ENCODE measurements around the gene RPTOR. TPM values are rescaled to one million over a fixed set of nuclear protein-coding genes. Genes with fewer than 3 reads are reported as not detected.

RPTOR gene
- total RNA-seq, 4 donors from 2014 or later = 23.6 to 37.0 (median 27.8) TPM

DNA sequence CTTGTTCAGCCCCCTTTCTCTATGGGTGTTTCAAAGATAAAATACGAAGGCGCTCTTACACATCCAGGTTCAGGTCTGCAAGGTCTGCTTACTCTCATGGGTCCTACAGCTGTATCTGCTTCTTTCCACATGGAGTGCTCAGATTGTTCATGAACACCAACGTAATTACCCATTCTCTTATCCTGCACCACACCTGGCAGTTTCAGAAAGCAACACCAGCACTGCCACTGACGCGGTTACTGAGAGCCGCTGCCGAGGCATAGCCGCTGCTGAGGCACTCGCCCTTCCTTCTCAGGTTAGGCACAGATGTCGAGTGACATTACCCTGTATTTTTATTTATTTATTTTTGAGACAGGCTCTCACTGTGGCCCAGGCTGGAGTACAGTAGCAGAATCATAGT lies 147.1 kb downstream of the RPTOR start:
- TF ChIP-seq, protein P1, sequence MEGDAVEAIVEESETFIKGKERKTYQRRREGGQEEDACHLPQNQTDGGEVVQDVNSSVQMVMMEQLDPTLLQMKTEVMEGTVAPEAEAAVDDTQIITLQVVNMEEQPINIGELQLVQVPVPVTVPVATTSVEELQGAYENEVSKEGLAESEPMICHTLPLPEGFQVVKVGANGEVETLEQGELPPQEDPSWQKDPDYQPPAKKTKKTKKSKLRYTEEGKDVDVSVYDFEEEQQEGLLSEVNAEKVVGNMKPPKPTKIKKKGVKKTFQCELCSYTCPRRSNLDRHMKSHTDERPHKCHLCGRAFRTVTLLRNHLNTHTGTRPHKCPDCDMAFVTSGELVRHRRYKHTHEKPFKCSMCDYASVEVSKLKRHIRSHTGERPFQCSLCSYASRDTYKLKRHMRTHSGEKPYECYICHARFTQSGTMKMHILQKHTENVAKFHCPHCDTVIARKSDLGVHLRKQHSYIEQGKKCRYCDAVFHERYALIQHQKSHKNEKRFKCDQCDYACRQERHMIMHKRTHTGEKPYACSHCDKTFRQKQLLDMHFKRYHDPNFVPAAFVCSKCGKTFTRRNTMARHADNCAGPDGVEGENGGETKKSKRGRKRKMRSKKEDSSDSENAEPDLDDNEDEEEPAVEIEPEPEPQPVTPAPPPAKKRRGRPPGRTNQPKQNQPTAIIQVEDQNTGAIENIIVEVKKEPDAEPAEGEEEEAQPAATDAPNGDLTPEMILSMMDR (IDR thresholded peaks at IDR 0.05) = no peak
- DNase-seq (ENCODE audit: low spot score) = no peak
- ATAC-seq (ENCODE audit: low FRiP score) = no peak

DNA sequence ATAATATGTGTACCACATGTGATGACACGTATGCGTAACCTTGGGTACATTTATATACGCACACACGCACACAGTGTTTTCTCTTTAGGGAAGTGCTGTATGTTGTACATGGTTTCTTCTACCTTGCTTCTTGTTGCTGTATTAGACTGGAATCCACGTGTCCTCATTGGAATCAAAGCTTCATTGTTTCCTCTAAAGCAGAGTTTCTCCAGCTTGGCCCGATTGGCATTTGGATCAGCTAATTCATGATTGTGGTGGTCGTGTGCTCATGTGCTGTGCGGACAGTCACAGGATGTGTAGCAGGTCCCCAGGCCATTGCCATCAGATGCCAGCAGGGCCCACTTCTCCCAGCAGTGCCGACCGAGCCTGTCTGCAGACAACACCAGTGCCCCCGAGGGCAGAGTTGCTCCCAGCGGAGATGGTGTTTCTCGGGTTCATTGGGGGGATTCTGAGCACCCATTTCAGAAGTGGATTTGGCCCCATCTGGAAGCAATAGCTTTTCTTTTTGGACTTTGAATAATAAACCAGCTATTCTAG lies 148.4 kb downstream of the RPTOR start:
- DNase-seq (ENCODE audit: low spot score) (no peak), ATAC-seq (ENCODE audit: low FRiP score) (no peak)
- TF ChIP-seq, protein P1 (IDR thresholded peaks at IDR 0.05) = no peak

DNA sequence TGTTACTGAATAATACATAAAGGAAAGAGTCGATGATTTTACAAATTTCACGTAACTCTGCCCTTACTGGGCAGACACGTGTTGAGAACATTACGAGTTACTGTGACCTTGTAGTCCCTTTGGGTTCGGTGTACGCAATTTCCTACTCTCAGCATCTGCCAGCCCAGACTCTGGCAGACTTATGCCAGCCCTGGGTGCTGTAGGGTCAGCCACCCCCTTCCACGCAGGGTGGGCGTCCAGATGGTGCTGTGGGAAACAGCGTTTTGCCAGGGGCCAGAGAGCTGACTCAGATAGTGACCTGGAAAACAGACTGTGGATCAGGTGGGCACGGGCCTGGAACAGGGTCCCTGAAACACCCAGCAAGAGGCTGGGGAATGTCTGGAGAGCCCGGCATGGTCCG lies 148.9 kb downstream of the RPTOR start:
- DNase-seq (ENCODE audit: low spot score) = no peak
- no peak for ATAC-seq (ENCODE audit: low FRiP score)
- TF ChIP-seq, protein P1 (IDR thresholded peaks at IDR 0.05) = no peak

DNA sequence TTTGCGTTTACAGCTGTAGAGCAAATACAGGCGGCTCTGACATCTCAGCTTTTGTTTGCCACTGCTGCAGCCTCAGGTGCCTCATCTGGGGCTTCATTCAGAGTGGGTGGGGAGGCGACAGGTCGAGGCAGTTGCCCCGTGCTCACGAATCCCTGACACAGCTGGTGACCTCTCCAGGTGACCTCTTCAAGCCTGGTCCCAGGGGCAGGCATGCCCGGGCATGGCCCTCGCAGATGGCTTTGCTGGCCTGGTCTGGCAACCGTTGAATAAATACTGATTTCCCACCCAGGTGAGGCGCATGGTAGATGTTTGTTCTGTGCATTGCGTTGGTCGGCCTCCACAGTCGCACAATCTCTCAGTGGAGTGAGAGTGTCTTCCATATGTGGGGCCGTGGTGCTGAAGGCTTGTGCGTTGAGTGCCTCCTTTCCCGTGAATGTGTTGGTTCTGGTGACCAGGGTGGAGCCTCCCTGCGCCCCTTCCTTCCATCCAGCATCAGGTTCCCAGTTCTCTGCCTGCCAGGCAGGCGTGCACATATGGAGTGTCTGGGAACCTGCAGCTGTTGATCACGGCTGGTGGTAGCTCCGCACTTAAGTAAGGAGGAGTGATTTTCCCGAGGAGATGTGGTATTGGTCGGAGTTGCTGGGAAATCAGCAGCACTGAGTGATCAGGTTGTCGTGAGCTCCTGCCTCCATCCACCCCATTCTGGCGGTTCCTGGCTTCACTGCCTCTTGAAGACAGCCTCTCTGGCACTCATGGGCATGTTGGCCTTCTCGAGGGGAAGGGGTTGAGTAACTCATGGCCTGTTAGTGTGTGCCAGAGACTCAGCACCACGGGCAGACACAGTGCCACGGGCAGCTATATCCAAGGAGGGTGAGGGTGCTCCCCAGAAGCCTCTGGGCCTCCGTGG lies 149.7 kb downstream of the RPTOR start:
- ATAC-seq (ENCODE audit: low FRiP score) = no peak
- TF ChIP-seq, protein P1 (IDR thresholded peaks at IDR 0.05) = no peak
- DNase-seq (ENCODE audit: low spot score) = no peak

DNA sequence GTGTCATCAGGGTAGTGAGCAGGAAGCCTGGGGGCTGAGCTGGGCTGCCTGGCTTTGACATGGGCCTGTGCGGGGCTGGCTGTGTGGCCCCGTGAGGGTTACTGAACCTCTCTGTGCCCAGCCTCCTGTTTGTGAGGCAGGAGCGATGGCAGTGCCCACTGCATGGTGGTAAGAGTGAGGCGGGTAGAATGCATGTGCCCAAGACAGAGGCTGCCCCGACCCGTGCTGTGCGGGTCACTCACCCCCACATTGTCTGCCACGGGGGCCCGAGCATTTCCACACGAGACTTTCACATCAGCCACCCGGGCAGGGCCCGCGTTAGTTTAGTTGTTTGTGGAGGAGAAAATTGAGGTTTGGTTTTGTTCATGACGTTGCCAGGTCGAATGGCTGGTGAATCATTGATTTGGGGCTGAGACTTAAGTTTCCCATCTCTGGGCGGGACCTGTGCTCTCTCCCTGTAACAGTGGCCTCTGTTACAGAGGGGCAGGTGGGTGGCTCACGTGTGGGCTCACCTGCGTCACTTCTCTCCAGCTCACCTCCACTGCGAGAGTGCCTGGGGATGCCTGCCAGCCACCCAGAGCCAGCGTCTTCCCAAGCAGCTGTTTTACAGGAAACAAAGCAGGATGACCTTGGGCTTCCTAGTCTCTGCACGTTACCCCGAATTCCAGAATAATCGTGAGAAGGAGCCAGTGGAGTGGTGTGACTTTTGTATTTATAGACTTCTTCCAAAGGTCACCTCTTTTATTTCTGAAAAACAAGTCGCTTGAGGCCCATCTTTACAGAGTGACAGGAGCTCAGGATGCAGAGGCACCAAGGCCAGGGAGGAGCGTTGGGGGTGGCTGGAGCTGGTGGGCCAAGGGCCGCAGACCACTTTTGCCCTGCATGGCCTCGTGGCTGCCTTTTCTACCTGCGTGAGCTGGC lies 150.6 kb downstream of the RPTOR start:
- DNase-seq (ENCODE audit: low spot score) (no peak), ATAC-seq (ENCODE audit: low FRiP score) (no peak)
- TF ChIP-seq, protein P1 (IDR thresholded peaks at IDR 0.05) = no peak

DNA sequence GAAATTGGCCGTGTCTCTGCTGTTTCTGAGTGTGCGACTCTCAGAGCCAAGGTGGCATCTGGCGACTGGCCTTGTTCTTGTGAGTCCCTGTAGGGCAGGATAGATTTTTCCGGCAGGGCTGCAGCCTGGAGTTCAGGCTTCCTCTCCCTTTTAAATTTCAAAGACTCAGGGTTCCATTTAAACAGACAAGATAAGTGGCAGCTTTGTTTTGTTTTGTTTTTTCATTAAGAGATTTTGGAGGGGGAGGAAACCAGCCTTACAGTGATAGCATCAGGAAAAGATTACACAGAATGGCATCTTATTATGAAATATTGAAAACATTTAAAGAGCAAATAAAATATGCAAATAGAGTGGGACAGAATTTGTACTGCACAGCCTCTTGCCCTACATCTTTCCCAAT lies 151.3 kb downstream of the RPTOR start:
- ATAC-seq (ENCODE audit: low FRiP score) (no peak), DNase-seq (ENCODE audit: low spot score) (no peak)
- TF ChIP-seq, protein P1 (IDR thresholded peaks at IDR 0.05) = no peak
